ENCODE data around the gene PTPRN2.

DNA sequence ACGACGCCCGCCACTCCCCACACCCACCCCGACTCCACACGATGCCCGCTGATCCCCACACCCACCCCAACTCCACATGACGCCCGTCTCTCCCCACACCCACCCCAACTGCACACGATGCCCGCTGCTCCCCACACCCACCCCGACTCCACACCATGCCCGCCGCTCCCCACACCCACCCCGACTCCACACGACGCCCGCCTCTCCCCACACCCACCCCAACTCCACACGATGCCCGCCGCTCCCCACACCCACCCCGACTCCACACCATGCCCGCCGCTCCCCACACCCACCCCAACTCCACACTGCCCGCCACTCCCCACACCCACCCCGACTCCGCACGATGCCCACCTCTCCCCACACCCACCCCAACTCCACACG is 933.8 kb downstream of the PTPRN2 start:
- TF ChIP-seq, protein P1, sequence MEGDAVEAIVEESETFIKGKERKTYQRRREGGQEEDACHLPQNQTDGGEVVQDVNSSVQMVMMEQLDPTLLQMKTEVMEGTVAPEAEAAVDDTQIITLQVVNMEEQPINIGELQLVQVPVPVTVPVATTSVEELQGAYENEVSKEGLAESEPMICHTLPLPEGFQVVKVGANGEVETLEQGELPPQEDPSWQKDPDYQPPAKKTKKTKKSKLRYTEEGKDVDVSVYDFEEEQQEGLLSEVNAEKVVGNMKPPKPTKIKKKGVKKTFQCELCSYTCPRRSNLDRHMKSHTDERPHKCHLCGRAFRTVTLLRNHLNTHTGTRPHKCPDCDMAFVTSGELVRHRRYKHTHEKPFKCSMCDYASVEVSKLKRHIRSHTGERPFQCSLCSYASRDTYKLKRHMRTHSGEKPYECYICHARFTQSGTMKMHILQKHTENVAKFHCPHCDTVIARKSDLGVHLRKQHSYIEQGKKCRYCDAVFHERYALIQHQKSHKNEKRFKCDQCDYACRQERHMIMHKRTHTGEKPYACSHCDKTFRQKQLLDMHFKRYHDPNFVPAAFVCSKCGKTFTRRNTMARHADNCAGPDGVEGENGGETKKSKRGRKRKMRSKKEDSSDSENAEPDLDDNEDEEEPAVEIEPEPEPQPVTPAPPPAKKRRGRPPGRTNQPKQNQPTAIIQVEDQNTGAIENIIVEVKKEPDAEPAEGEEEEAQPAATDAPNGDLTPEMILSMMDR (IDR thresholded peaks at IDR 0.05 in 2 of 3, conservative IDR thresholded peaks at IDR 0.05 in 1 of 3; ENCODE audit: insufficient read depth in 2 of 3, low read depth in 1 of 3, low read length in 3 of 3), result no peak
- no peak for TF ChIP-seq GTF2E2 (tag; IDR thresholded peaks at IDR 0.05)
- TF ChIP-seq PURB (CRISPR knock-in tag; IDR thresholded peaks at IDR 0.05; ENCODE audit: low read depth), result no peak
- no peak for TF ChIP-seq POLR3A (IDR thresholded peaks at IDR 0.05; ENCODE audit: borderline replicate concordance, extremely low read depth, insufficient read depth, insufficient read length)
- no peak for TF ChIP-seq HDAC2 (IDR thresholded peaks at IDR 0.05)
- TF ChIP-seq RBBP5 (IDR thresholded peaks at IDR 0.05; ENCODE audit: borderline replicate concordance, insufficient read depth, low read length, poor library complexity, severe bottlenecking), result no peak
- TF ChIP-seq, protein P2, sequence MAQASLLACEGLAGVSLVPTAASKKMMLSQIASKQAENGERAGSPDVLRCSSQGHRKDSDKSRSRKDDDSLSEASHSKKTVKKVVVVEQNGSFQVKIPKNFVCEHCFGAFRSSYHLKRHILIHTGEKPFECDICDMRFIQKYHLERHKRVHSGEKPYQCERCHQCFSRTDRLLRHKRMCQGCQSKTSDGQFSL (CRISPR knock-in tag; IDR thresholded peaks at IDR 0.05), result no peak
- TF ChIP-seq, protein P2 (tag; IDR thresholded peaks at IDR 0.05), result no peak
- TF ChIP-seq SMC3 (conservative IDR thresholded peaks at IDR 0.05; ENCODE audit: insufficient read depth, low read depth, low read length), result no peak
- TF ChIP-seq CHD1 (IDR thresholded peaks at IDR 0.05; ENCODE audit: low read length), result no peak
- TF ChIP-seq EZH2 (IDR thresholded peaks at IDR 0.05; ENCODE audit: borderline replicate concordance, low read depth, low read length), result no peak
- TF ChIP-seq ELF2 (CRISPR knock-in tag; IDR thresholded peaks at IDR 0.05), result no peak
- TF ChIP-seq YY1 (IDR thresholded peaks at IDR 0.05; ENCODE audit: borderline replicate concordance in 1 of 3, control insufficient read depth in 1 of 3, extremely low read depth in 1 of 3, insufficient read depth in 3 of 3, insufficient read length in 1 of 3, insufficient replicate concordance in 2 of 3, low read depth in 1 of 3, low read length in 2 of 3), result no peak
